ENCODE data around the gene THSD7B. TPM values are rescaled to one million over a fixed set of nuclear protein-coding genes. Genes with fewer than 3 reads are reported as not detected.

The THSD7B gene
- total RNA-seq, 1 donor from 2014 or later: 0.38 TPM

DNA sequence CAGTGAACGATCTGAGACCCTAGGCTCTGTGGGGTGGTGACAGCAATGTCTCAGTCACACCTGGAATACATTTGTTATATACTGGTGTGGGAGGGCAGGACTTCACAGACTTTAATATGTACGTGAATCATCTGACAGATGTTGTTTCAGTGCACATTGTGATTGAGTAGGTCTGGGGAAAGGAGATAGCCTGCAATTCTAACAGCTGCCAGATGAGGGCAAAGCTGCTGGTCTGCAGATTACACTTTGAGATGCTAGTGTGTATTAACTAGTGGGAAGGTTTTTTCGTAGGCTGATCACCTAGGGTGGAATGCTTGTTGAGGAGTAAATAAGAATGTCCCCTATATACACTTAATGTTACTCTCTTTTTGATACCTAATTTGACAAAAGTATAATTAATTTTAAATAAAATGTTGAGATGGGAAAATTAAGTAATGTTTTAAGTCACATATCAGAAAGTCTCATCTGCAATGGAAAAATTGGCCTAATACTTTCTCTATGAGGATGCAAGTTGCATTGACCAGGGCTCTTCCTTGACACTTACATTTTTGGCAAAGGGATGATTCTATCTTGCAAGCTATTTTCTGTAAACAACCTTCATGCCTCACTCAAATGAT is 702.0 kb downstream of the THSD7B start:
- H3K4me3 ChIP-seq: no peak overlapping the region
- no peaks in the 10 kb centered on the region for H3K4me1 ChIP-seq
- H3K27ac ChIP-seq: no peak overlapping the region
- no peaks in the 10 kb centered on the region for H3K27me3 ChIP-seq (ENCODE audit: low read depth)
- peak; percentile 56 for TF ChIP-seq CTCF (IDR thresholded peaks at IDR 0.05)
- H3K36me3 ChIP-seq: no peaks in the 10 kb centered on the region
- DNase-seq: no peak
- intact Hi-C loops (cut with DNase I): loop anchor here (5.0 kb wide), 1 partner anchor 365 kb away; no protein-coding TSS in a partner anchor
- H3K9me3 ChIP-seq: no peaks in the 10 kb centered on the region
- peak; percentile 62 to 73 for ATAC-seq

DNA sequence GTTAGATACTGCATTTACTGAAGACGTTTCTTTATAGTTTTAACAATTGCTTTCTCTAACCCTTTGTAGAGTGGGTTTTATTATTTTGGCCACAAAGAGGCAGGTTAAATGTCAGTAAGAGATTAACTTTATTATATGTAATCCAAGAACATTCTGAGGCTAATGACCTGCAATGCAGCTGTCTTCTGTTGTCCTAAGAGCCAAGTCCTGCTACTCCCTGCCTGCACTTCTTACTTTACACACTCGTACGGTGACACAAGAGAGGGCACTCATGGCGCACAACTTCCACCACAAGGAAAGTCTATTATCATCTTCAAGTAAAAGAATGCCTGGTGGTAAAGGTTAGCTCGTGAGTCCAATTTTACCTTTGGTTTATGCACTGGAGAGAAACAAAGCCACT is 727.9 kb downstream of the THSD7B start:
- intact Hi-C loops (cut with DNase I): no loop called here
- Histone ChIP-seq H3K36me3 (no peaks in the 10 kb centered on the region), H3K27ac (no peak overlapping the region), H3K4me3 (no peak overlapping the region), H3K27me3 (ENCODE audit: low read depth) (no peaks in the 10 kb centered on the region), H3K9me3 (no peaks in the 10 kb centered on the region), H3K4me1 (no peaks in the 10 kb centered on the region)
- no peak for DNase-seq
- ATAC-seq: no peak
- no peak for TF ChIP-seq CTCF (IDR thresholded peaks at IDR 0.05)

DNA sequence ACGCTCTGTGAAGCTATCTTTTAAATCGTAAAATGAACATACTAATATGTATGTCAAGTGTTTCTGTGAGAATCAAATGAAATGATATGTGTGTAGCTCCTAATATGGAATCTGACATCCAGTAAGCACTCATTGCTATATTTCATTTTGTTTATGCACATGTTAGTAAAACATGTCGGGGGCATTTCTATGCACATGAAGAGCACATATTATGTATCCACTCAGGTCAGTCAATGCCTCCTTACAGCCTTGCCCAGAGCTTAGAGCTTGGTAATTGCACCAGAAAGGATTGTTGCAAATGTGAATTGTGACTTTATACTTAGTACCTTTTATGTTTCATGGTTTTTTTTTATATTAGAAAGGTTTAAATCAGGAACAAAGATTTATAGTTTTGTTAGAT is 735.3 kb downstream of the THSD7B start:
- intact Hi-C loops (cut with DNase I): no loop called here
- Histone ChIP-seq H3K27ac (no peak overlapping the region), H3K27me3 (ENCODE audit: low read depth) (no peaks in the 10 kb centered on the region), H3K4me3 (no peak overlapping the region), H3K4me1 (no peaks in the 10 kb centered on the region), H3K36me3 (no peaks in the 10 kb centered on the region), H3K9me3 (no peaks in the 10 kb centered on the region)
- DNase-seq: no peak
- TF ChIP-seq CTCF (IDR thresholded peaks at IDR 0.05): no peak
- ATAC-seq: no peak

- H3K9me3 ChIP-seq: no peaks in the 10 kb centered on the region
- H3K4me1 ChIP-seq: no peaks in the 10 kb centered on the region
- H3K36me3 ChIP-seq: no peaks in the 10 kb centered on the region
- no peaks in the 10 kb centered on the region for H3K27me3 ChIP-seq (ENCODE audit: low read depth)
- H3K27ac ChIP-seq: no peak overlapping the region
- no peak overlapping the region for H3K4me3 ChIP-seq
- no peak for TF ChIP-seq CTCF (IDR thresholded peaks at IDR 0.05)
- intact Hi-C loops (cut with DNase I): no loop called here
- DNase-seq: no peak
- peak; percentile 54 to 63 for ATAC-seq
These were observed 741.9 kb downstream of the THSD7B start for GRCh38 chr2:137507237-137507636.

- intact Hi-C loops (cut with DNase I): no loop called here
These were observed 743.5 kb downstream of the THSD7B start for GRCh38 chr2:137508739-137509384.

More at GRCh38 chr2:137508739-137509384, 743.5 kb downstream of the THSD7B start:
- no peak overlapping the region for H3K4me3 ChIP-seq
- H3K36me3 ChIP-seq: no peaks in the 10 kb centered on the region
- ATAC-seq (peak; percentile 29 to 65), DNase-seq (no peak)
- H3K4me1 ChIP-seq: no peaks in the 10 kb centered on the region
- no peaks in the 10 kb centered on the region for H3K9me3 ChIP-seq
- no peak for TF ChIP-seq CTCF (IDR thresholded peaks at IDR 0.05)
- no peak overlapping the region for H3K27ac ChIP-seq
- no peaks in the 10 kb centered on the region for H3K27me3 ChIP-seq (ENCODE audit: low read depth)
